HG03354 (cell line): ENCODE results near the gene VPS54.
"Not testable (repeated sequence)": the region's sequence is repeated elsewhere in the genome, so short reads cannot be mapped to it uniquely, and the experiment has no call there.

Source experiments
- ATAC-seq: cut with Tn5 transposase; IDR thresholded peaks from one replicate; pipeline ENCODE4 v1.9.1; 2021; ENCODE audit warnings: mild to moderate bottlenecking; ENCODE audit not compliant: unreplicated experiment, poor library complexity, severe bottlenecking

VPS54 gene

DNA sequence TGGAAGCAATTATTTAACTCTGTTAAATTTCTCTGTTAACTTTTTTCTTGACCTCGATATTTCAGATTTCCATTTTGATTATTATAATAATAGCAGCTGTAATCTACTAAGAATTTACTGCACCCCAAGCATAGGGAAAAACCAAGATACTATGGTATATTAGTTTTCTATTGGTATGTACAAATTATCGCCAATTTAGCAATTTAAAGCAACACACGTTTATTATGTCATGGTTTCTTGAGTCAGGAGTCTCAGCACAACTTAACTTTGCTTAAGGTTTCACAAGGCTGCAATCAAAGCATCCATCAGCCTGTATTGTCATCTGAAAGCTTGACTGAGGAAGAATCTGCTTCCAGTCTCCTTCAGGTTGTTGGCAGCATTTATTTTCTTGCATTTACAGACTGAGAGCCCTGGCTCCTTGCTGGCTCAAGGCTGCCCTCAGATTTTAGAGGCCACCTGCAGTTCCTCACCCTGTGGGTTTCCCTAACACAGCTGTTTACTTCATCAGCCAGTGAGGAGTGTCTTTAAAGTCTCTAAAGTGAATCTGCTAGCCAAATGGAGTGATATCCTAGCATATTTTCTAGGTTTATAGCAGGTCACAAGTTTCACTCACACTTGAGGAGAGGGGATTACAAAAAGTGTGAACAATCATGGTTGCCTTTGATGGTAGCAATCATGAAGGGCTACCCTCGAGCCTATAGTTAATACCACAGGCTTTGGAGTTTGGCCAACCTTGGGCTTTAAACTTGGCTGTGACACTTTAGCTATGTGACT lies 4.4 kb upstream of the VPS54 start:
- no peak for ATAC-seq

DNA sequence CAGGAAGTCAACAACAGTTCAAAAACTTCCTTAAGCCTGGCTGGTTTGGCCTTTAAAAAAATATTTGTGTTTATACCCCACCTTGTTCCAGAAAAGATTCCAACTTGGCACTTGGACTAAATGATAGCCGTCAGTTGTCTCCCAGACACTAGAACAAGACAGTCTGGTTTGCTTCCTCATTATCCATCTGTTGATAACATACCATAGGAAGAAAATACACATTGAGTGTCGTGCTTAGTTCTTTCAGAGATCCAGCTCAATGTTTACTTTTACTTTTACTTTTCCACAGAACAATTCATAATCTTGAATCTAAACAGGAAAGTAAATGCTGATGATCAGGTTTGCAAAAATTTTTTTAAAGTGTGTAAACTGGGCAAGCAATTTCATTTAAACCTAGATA lies 2.4 kb upstream of the VPS54 start:
- ATAC-seq = no peak

DNA sequence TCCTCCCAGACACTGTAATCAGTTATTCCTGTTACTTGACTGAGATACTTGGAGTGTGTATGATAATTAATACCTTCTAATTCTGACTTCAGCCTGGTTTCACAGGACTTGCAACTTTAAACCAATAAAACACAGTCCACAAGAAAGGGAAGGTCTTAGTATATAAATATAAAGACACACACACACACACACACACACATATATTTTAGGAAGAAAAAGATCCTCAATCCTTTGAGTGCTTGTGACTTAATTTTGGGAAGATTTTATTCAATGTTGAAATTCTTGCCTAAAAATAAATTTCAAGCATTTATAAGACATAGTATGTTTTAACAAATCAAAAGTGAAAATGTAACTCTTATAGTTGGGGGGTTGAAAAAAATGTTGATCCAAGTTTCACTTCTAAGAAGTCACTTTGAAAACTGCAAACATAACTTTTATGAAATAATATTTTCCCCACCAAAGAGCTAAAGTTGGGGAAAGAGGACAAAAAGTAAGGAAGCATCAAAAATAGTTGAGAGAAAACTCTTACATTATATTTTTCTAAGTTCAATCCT lies 824 bp upstream of the VPS54 start:
- no peak for ATAC-seq

DNA sequence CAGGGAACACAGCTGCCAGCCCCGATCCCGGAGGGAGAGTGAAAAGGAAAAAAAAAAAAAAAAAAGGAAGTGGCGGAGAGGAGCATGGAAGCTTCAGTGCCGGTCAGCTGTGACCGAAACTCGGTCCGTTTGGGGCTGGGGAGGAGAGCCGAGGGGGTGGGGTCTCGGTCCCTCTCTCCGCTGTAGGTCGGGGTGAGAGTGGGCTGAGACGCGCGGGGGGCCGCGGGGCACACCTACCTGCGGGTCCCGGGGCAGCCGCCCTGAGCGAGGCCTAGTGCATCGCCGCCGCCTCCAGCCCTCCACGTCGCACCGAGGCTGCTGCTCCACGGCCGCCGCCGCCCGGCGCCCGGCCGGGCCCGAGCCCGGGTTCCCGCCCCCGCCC lies 536 bp downstream of the VPS54 start:
- ATAC-seq = peak; percentile 63

DNA sequence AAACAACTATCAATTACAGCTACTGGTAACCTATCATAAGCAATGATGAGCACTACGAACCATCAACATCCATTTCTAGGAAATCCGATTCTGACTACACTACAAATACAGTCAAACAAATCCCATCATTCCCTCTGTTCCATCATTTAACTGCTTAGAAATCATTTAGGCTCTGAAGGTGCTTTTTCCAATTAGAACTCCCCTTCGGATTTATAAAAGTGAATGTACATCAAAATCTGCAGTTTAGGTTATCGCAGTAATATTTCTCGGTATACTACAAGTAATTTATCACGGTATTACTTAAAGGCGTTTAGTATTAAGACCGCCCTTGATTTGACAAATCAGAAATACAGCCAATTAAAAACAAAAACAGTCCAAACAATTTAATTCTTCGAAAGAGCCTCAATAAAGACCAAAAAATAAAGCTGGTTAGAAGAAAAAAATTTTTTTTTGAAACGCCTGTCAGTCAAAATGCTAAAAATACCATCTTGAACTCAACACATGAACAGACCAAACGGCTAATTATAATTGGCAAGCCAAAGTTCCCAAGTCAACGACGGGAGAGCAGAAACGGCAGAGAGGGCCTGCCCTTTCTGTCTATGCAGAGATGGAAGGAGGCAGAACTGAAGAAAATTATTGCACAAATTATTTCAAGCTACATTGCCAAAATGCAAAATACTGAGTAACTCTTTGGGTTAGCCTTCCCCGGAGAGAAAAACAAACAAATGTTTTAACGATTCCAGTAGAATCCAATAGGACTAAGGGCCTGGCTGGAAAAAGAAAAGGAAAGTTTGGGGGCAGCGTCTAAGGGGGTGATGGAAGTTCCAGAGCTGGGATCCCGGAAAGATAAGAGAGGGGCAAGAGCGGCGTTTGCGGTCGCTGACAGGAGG lies 1.2 kb downstream of the VPS54 start:
- ATAC-seq = no peak

DNA sequence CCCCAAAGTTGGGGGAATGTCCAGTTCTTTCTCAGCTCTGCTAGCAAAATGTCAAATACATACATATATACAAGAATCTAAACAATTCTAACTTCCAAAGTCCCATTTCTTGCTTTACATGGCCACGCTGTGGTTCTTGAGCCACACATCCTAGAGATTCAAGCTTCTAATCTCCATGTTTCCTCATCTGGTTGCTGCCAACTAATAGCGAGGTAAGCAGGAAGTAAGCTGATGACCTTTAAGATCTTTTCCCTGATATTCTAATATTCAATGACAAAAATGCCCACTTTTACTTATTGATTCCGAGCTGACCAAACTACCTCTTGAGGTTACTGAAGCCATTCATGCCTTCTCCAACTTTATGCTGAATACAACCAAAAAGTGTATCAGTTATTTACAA lies 3.3 kb downstream of the VPS54 start:
- no peak for ATAC-seq

DNA sequence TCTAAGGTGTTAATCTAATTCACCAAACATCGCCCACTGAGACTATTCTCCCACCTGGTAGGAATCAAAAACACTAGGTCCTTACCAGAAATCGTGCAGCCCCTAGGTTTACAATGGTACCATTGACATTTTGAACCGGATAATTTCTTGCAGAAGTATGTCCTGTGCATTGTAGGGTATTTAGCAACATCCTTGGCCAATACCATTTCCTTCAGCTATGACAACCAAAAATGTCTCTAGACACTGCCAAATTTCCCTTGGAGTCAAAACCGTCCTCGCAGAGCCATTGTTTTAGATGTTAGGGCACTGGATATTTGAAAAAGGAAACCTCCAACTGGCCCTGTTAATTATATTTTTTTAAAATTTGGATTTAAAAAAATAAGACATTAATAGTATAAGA lies 3.8 kb downstream of the VPS54 start:
- no peak for ATAC-seq

DNA sequence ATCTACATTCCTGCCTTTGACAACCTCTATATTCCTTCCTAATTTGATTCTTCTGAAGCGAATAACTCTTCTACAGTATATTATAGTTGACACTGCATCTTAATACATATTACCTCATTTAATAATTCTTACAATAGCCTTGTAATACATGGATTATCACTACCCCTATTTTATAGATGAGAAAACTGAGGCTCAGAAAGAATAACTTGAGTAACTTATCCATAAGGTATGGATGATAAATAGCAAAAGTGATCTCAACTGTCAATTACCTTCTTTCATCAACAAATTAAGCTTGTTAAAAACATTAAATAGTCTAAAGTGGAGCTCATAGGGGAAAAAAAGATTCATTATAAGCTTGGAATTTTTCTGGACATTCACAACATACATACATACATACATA lies 4.6 kb downstream of the VPS54 start:
- no peak for ATAC-seq

DNA sequence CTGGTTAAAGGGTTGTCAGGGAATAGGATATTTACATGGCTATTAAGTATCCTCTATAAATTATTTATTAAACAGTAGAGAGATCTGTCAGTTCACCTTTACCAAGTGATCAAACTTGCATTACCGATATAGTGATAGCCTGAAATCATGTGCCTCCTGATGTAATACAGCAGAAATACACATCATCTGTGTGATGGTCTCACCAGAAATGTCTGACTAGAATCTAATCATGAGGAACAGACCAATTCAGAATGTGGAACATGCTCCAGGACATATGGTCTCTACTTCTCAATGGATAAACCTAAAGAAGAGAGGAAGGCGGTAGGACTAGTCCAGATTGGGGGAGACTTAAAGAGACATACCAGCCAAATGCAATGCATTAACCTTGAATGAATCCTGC lies 6.2 kb downstream of the VPS54 start:
- ATAC-seq = no peak

DNA sequence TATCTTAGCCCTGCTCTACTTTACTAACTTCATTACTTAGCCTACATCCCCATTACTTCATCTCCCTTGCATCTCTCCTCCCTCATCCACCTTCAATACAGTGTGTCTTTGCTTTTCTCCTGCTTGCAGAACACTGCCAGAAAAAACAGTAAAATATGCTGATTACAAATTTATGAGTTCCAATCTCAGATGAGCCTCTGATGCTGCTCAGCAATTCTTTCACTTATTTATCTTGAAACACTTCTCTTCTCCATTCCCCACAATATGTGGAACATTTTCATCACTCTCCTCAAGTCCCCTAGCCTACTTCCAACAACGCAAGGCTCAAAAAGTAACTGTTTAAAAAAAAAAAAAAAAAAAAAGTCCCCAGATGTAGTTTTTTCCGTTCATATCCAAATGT lies 7.1 kb downstream of the VPS54 start:
- no peak for ATAC-seq

DNA sequence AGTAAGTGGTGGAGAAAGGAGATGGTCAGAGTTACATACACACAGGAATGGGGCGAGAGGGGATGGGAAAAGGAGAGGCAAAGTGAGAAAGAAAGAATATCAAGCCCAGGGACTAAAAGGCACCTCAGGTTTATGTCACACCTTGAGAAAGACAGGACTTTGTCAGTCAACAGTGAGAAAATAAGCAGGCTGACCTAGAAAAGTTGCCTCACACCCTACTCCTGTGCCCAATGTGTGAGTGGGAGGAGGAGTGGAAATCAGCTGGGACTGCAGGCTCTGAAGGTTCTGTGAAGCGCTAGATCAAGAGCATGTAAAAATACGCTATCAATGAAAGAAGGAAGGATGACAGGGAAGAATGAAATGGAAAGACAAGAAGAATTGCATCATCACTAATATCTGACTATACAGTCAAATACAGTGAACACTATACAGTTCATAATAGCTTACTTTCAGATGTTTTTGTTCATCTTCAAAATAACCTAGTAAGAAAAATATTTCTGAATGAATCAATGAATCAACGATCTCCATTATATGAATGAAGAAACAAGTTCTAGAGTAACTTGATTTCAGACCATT lies 10.7 kb downstream of the VPS54 start:
- no peak for ATAC-seq

DNA sequence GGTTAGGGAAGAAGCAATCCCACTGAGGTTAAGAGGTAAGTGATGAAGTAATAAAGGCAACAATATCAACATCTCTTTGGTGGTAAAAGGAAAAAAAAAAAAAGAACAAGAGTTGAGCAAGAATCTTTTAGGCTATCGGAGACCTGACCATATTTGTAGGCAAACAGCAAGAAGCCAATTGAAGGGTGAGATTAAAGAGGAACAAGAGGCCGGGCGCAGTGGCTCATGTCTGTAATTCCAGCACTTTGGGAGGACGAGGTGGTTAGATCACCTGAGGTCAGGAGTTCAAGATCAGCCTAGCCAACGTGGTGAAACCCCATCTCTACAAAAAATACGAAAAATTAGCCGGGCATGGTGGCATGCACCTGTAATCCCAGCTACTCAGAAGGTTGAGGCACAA lies 11.3 kb downstream of the VPS54 start:
- no peak for ATAC-seq

DNA sequence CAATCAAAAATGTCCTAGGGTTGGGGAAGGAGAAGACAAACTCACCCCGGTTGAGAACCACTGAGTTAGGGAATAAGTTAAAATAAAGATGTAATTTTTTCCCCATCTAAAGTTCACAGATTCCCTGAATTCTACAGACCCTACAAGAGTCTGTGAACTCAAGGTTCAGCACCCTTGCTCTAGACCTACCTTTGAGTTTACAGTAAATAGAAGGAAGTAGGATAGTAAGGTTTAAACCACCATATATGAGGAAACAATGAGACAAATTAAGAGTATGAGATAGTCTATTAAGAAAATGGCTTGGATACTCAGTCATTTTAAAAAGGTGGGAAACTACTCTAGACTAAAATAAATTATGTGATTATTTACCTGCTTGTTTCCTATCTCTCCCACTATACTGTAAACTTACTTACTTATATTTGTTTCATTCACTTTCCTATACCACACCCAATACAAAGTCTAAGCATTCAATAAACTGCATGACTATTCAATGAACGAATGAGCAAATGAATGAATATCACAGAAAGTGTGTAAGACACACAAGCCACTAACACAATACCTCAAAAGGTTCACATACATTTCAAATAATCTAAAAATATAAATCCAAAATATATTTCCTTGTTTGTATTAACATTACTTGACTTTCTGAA lies 13.4 kb downstream of the VPS54 start:
- no peak for ATAC-seq

DNA sequence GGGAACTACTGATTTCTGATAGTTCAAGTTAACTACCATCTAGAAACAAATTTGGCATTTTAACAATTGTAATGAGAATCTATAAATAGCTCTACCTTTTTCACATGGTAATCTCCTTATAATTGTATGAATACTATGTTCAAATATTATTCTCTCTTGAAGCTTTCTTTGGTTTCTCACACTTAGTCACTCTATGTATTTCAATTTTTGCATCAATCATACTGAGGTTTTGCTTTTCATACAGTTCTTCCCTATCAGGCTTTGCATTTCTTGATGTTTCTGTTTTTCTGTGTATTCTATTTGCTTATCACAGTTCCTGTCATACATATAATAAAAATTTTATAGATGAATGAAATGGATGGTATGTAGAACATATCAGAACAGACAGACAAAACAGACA lies 16.0 kb downstream of the VPS54 start:
- no peak for ATAC-seq

DNA sequence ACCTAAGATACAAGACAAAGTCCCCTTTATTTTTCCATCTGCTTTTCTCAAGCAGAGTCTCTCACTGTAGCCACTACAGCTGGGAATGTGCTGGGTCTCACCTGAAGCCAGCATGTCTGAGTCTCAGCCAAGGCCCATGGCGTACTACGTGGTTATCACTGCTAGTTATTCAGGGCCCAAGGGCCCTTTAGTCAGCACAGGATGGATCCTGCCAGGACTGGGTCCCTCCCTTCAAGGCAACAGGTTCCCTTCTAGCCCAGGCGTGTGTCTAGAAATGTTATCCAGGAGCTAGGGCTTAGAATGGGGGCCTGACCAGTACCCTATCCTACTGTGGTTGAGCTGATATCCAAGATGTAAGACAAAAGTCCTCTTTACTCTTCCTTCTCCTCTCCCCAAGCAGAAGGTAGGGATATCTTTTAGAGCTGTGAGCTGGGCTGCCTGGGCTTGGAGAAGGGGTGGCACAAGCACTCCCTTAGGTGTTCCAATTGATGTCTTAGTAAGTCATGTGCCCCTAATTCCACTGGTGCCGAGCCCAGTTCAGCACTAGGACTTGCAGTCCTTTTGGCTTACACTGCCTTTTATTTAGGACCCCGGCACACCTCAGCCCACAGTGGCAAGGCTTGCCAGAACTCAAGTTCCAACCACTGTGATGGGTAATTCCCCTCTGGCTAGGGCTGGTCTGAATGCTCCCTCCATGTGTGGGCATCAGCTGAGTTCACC lies 17.7 kb downstream of the VPS54 start:
- ATAC-seq = no peak

DNA sequence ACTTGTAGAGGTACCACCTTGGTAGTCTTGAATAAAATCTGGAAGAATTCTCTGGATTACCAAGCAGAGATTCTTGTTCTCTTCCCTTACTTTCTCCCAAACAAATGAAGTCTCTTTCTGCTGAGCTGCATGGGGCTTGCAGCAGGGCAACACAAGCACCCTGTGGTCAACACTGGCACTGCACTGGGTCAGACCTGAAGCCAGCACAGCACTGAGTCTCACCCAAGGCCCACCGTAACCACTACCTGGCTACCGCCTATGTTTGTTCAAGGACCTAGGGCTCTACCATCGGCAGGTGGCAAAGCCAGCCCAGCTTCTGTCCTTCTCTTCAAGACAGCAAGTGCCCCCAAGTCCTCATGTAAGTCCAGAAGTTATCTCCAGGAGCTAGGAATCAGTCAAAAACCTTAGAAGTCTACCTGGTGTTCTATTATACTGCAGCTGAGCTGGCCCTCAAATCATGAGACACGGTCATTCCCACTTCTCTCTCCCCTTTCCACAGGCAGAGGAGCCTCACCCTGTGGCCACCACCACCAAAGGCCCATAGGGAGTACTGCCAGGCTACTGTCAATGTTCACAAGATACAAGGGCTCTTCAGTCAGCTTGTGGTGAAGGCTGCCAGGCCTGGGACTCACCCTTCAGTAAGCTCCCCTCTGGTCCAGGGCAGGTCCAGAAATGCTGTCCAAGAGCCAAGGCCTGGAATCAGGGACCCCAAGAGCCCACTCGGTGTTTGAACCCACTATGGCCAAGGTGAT lies 18.4 kb downstream of the VPS54 start:
- no peak for ATAC-seq

DNA sequence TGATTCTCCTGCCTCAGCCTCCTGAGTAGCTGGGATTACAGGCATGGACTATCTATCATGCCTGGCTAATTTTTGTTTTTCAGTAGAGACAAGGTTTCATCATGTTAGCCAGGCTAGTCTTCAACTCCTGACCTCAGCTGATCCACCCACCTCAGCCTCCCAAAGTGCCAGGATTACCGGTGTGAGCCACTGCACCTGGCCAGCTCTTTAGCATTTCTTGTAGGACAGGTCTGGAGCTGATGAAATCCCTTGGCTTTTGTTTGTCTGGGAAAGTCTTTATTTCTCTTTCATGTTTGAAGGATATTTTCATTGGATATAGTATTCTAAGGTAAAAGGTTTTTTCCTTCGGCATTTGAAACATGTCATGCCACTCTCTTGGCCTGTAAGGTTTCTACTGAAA lies 20.2 kb downstream of the VPS54 start:
- no peak for ATAC-seq

DNA sequence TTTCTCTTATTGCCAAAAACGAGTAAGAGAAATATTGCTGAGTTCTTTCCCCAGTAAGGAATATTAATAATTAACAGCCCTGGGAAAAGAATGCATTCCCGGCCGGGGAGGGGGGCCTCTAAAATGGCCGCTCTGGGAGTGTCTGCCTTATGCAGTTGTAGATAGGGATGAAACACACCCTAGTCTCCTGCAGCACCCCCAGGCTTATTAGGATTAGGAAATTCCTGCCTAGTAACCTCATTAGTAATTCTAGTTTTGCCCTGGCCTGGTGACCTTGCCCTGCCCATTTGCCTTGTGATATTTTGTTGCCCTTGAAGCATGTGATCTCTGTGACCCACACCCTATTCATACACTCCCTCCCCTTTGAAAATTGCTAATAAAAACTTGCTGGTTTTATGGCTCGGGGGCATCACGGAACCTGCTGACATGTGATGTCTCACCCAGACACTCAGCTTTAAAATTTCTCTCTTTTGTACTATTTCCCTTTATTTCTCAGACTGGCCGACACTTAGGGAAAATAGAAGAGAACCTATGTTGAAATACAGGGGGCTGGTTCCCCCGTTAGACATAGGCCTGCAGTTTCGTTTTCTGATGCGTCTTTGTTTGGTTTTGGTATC lies 22.5 kb downstream of the VPS54 start:
- ATAC-seq = not testable (repeated sequence)
